ENCODE data around the gene SLC22A23.

- TF ChIP-seq CTCF (IDR thresholded peaks at IDR 0.05) = no peak
- TF ChIP-seq POLR2AphosphoS5 (IDR thresholded peaks at IDR 0.05) = no peak
- no peak for TF ChIP-seq POLR2A (IDR thresholded peaks at IDR 0.05)
Observed at GRCh38 chr6:3296537-3296936, 160.3 kb downstream of the SLC22A23 start.

Data from stomach (tissue), 4 donors.